Endodermal cell (in vitro differentiated cells): Measurements from ENCODE around the gene TREH. TPM values are rescaled to one million over a fixed set of nuclear protein-coding genes. Genes with fewer than 3 reads are reported as not detected.
A peak's percentile ranks its signal among the peaks of the same experiment; 100 is the strongest.

Experiments
- DNase-seq: peaks from one replicate; pipeline ENCODE4 v3.0.0-alpha.2; 2017
- H3K27ac ChIP-seq: 2 replicates; pipeline ENCODE4 v1.5.1; 2013; ENCODE audit warnings: mild to moderate bottlenecking, low read depth, low read length, moderate library complexity
- H3K27me3 ChIP-seq: 2 replicates; pipeline ENCODE4 v1.6.1; 2013; ENCODE audit warnings: mild to moderate bottlenecking, low read length, moderate library complexity; ENCODE audit not compliant: insufficient read depth, control insufficient read depth, poor library complexity, severe bottlenecking
- H3K36me3 ChIP-seq: 2 replicates; pipeline ENCODE4 v1.7.0; 2013; ENCODE audit warnings: mild to moderate bottlenecking, low read length, moderate library complexity; ENCODE audit not compliant: control insufficient read depth, insufficient read depth
- H3K4me1 ChIP-seq: one replicate; pipeline ENCODE4 v1.7.0; 2013; ENCODE audit warnings: low read length; ENCODE audit not compliant: control insufficient read depth, insufficient read depth
- H3K4me3 ChIP-seq: 2 replicates; pipeline ENCODE4 v1.5.1; 2013; ENCODE audit warnings: mild to moderate bottlenecking, low read length, moderate library complexity
- H3K9ac ChIP-seq: 2 replicates; pipeline ENCODE4 v1.6.1; 2013; ENCODE audit warnings: mild to moderate bottlenecking, low read length, moderate library complexity; ENCODE audit not compliant: poor library complexity, severe bottlenecking; ENCODE audit errors: extremely low read depth
- H3K9me3 ChIP-seq: 2 replicates; pipeline ENCODE4 v1.6.1; 2013; ENCODE audit warnings: mild to moderate bottlenecking, low read length, moderate library complexity; ENCODE audit not compliant: control insufficient read depth
- H3K27ac Mint-ChIP-seq: 2 replicates; pipeline ENCODE4 v1.8.0; 2020; ENCODE audit warnings: mixed read lengths
- H3K27me3 Mint-ChIP-seq: 2 replicates; pipeline ENCODE4 v1.8.0; 2021; ENCODE audit warnings: mild to moderate bottlenecking, mixed read lengths; ENCODE audit not compliant: insufficient read depth
- H3K36me3 Mint-ChIP-seq: 2 replicates; pipeline ENCODE4 v1.8.0; 2020; ENCODE audit warnings: low read depth, mixed read lengths
- H3K4me1 Mint-ChIP-seq: 2 replicates; pipeline ENCODE4 v1.8.0; 2020; ENCODE audit warnings: mixed read lengths
- H3K4me3 Mint-ChIP-seq: 2 replicates; pipeline ENCODE4 v1.8.0; 2020; ENCODE audit warnings: mild to moderate bottlenecking, moderate library complexity, mixed read lengths
- H3K9me3 Mint-ChIP-seq: 2 replicates; pipeline ENCODE4 v1.8.0; 2020; ENCODE audit warnings: mild to moderate bottlenecking, mixed read lengths
- whole genome bisulfite sequencing, 2 experiments: methylation state at CpG; one replicate each; pipeline versions ENCODE4 v1.1.5 to v1.1.7; 2013; ENCODE audit warnings: missing lambda C conversion rate in 2 of 2, mixed read lengths in 1 of 2; ENCODE audit not compliant: insufficient coverage in 1 of 2, insufficient read length in 1 of 2; 5-methylcytosine and 5-hydroxymethylcytosine counted together
- total RNA-seq, 2 donors: library from RNA; stranded (reverse); fragmentation: NEBNext Ultra II Directional in 1 of 2; extraction: Animal tissue kit (Norgen Biotek cat#: 25700) in 1 of 2; gene quantifications; 2 replicates in 1 of 2; 3 replicates in 1 of 2; pipeline ENCODE4 v1.2.1, GENCODE V29; 2021
- TF ChIP-seq, protein P1 (sequence below): fragments of 200-600 bp; sonication (generic); conservative IDR thresholded peaks from 2 replicates; pipeline ENCODE4 v1.5.0; 2021; ENCODE audit warnings: antibody characterized with exemption, mild to moderate bottlenecking

The TREH gene
- total RNA-seq, 2 donors from 2014 or later, result not detected

DNA sequence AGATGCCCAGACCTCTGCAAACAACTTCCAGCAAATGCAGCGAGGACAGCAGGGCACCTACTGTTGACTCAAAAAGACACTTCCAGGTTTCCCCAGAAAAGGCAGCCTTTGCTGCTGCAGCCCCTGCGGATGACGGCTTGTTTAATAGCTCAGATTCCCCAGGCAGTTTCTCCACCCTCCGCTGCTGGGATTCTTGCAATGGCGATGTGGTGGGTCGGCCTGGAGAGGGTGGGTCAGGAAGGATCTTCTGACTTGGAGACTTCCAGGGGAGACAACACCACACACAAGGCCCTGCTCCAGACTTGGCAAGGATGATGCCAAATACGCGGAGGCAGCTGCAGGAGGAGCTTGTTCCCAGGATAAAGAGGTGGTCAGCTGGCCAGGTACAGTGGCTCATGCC lies 17.9 kb upstream of the TREH start:
- no peak overlapping the region for H3K4me3 ChIP-seq
- no peak overlapping the region for H3K27ac ChIP-seq
- Mint-ChIP-seq H3K4me1 (peaks cover 21% of the 10 kb centered on the region), H3K36me3 (peaks cover 5% of the 10 kb centered on the region), H3K9me3 (peaks cover 18% of the 10 kb centered on the region), H3K4me3 (no peak overlapping the region), H3K27ac (no peak overlapping the region), H3K27me3 (peaks cover 8% of the 10 kb centered on the region)
- TF ChIP-seq, protein P1, sequence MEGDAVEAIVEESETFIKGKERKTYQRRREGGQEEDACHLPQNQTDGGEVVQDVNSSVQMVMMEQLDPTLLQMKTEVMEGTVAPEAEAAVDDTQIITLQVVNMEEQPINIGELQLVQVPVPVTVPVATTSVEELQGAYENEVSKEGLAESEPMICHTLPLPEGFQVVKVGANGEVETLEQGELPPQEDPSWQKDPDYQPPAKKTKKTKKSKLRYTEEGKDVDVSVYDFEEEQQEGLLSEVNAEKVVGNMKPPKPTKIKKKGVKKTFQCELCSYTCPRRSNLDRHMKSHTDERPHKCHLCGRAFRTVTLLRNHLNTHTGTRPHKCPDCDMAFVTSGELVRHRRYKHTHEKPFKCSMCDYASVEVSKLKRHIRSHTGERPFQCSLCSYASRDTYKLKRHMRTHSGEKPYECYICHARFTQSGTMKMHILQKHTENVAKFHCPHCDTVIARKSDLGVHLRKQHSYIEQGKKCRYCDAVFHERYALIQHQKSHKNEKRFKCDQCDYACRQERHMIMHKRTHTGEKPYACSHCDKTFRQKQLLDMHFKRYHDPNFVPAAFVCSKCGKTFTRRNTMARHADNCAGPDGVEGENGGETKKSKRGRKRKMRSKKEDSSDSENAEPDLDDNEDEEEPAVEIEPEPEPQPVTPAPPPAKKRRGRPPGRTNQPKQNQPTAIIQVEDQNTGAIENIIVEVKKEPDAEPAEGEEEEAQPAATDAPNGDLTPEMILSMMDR, result no peak
- H3K9me3 ChIP-seq, result peaks cover 8% of the 10 kb centered on the region
- no peak overlapping the region for H3K9ac ChIP-seq
- H3K4me1 ChIP-seq, result no peaks in the 10 kb centered on the region
- WGBS, 2 experiments, result 87 to 90% methylated on average over 6 to 8 of the region's 8 CpGs
- DNase-seq, result no peak
- no peaks in the 10 kb centered on the region for H3K27me3 ChIP-seq
- no peaks in the 10 kb centered on the region for H3K36me3 ChIP-seq

DNA sequence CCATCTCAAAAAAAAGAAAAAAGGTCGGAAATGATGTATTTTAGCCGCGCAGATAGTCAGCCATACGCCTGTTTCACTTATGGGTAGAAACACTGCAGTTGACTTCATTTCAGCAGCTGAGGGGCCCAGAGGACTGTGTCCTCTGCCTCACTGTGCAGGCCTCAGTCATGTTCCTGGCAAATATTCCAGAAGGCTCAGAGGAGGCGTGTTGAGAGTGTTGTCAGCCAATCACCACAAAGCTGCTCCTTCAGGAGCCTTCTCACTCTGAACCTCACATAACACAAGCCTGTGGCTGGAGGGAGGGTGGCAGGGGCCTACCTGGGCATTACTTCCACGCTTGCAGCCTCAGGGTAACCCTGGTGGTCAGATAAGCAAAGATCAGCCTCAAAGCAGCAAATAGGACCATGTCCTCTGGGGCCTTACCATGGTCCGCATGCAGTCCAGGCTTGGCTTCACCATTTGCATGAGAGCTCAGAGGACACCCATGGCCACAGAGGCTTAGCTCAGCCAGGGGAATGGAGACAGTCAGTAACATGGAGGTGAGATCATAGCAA lies 17.3 kb upstream of the TREH start:
- no peak overlapping the region for H3K27ac ChIP-seq
- peak; percentile 72 for DNase-seq
- WGBS, 2 experiments, result 92 to 95% methylated on average over 5 to 7 of the region's 7 CpGs
- Mint-ChIP-seq H3K4me1 (peaks cover 27% of the 10 kb centered on the region), H3K4me3 (no peak overlapping the region), H3K9me3 (peaks cover 16% of the 10 kb centered on the region), H3K27me3 (peaks cover 8% of the 10 kb centered on the region), H3K27ac (no peak overlapping the region), H3K36me3 (peaks cover 5% of the 10 kb centered on the region)
- H3K9me3 ChIP-seq, result peaks cover 8% of the 10 kb centered on the region
- H3K4me1 ChIP-seq, result no peaks in the 10 kb centered on the region
- TF ChIP-seq, protein P1, result peak; percentile 60
- H3K4me3 ChIP-seq, result no peak overlapping the region
- H3K27me3 ChIP-seq, result no peaks in the 10 kb centered on the region
- H3K9ac ChIP-seq, result no peak overlapping the region
- no peaks in the 10 kb centered on the region for H3K36me3 ChIP-seq

DNA sequence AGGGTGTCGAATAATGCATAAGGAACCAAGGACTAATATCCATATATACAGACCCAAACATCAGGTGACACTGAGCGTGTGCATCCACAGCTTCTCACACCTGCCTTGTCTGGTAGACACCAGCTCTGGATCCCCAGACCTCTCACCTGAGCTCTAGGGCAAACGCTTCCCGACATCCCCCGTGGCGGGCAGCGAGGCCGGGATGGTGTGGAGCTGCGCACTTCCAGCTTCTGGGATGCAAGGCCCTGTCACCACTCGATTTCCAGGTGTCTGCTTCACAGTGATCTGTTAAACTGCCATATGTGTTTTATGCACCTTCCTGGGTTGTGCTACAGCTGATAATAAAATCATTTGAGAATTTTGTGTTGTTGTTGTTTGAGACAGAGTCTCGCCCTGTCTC lies 15.3 kb upstream of the TREH start:
- H3K4me3 Mint-ChIP-seq, result no peak overlapping the region
- no peak overlapping the region for H3K27ac Mint-ChIP-seq
- peaks cover 34% of the 10 kb centered on the region for H3K4me1 Mint-ChIP-seq
- Histone ChIP-seq H3K4me1 (no peaks in the 10 kb centered on the region), H3K4me3 (no peak overlapping the region), H3K36me3 (no peaks in the 10 kb centered on the region), H3K27ac (no peak overlapping the region), H3K9me3 (peaks cover under 1% of the 10 kb centered on the region), H3K27me3 (no peaks in the 10 kb centered on the region), H3K9ac (no peak overlapping the region)
- peaks cover 3% of the 10 kb centered on the region for H3K9me3 Mint-ChIP-seq
- TF ChIP-seq, protein P1, result no peak
- DNase-seq, result no peak
- 93 to 94% methylated on average over 7 to 11 of the region's 11 CpGs for WGBS, 2 experiments
- H3K27me3 Mint-ChIP-seq, result peaks cover 13% of the 10 kb centered on the region
- H3K36me3 Mint-ChIP-seq, result no peaks in the 10 kb centered on the region
